ENCODE results near the gene CDC7. TPM values are rescaled to one million over a fixed set of nuclear protein-coding genes. Genes with fewer than 3 reads are reported as not detected.

CDC7 gene
- total RNA-seq, 1 donor: 6.5 TPM

GRCh38 chr1:91533361-91534024, 32.8 kb downstream of the CDC7 start:
- TF ChIP-seq, protein P1, sequence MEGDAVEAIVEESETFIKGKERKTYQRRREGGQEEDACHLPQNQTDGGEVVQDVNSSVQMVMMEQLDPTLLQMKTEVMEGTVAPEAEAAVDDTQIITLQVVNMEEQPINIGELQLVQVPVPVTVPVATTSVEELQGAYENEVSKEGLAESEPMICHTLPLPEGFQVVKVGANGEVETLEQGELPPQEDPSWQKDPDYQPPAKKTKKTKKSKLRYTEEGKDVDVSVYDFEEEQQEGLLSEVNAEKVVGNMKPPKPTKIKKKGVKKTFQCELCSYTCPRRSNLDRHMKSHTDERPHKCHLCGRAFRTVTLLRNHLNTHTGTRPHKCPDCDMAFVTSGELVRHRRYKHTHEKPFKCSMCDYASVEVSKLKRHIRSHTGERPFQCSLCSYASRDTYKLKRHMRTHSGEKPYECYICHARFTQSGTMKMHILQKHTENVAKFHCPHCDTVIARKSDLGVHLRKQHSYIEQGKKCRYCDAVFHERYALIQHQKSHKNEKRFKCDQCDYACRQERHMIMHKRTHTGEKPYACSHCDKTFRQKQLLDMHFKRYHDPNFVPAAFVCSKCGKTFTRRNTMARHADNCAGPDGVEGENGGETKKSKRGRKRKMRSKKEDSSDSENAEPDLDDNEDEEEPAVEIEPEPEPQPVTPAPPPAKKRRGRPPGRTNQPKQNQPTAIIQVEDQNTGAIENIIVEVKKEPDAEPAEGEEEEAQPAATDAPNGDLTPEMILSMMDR (IDR thresholded peaks at IDR 0.05; ENCODE audit: insufficient read depth, low read depth, low read length): no peak
- DNase-seq (ENCODE audit: low read depth): no peak
- H3K4me3 ChIP-seq (ENCODE audit: low read depth, low read length): no peak overlapping the region

GRCh38 chr1:91535441-91535840, 34.8 kb downstream of the CDC7 start:
- DNase-seq (ENCODE audit: low read depth): no peak
- TF ChIP-seq, protein P1 (IDR thresholded peaks at IDR 0.05; ENCODE audit: insufficient read depth, low read depth, low read length): no peak
- H3K4me3 ChIP-seq (ENCODE audit: low read depth, low read length): no peak overlapping the region

- peak; percentile 91 for DNase-seq (ENCODE audit: low read depth)
- TF ChIP-seq, protein P1 (IDR thresholded peaks at IDR 0.05; ENCODE audit: insufficient read depth, low read depth, low read length): no peak
- H3K4me3 ChIP-seq (ENCODE audit: low read depth, low read length): no peak overlapping the region
These were observed 36.8 kb downstream of the CDC7 start for GRCh38 chr1:91537281-91537986.

DNA sequence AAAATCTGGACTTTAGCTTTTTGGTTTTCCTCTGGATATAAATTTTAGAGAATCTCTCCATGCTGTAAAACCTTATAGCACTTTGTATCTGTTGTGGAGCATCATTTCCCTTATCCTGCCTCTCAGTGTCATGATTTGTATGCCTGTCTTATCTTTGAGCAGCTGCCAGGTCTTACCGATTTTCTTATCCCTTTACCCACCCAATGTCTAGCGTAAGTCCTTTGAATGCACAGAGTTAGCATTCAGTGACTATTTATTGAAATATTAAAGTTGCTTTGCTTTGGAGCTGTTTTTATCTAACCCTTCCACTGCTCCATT, 37.3 kb downstream of the CDC7 start:
- no peak for DNase-seq (ENCODE audit: low read depth)
- TF ChIP-seq, protein P1 (IDR thresholded peaks at IDR 0.05; ENCODE audit: insufficient read depth, low read depth, low read length): no peak

DNA sequence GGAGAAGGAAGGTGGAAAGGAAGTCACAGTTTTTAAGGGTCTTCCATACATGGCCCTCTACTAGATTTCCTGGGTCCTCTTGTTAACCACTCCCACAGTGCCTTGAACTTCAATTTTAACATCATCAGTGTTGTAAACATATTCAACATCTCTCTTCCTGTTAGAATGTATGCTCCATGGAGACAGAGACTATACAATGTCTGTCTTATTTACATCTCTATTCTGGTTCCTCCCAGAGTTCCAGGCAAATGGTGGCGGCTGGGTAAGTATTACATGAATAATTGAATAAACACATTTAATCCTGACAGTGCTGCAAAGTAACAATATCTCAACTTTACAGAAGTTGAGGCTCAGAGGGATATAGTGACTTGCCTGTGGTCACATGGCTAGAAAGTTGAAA, 40.3 kb downstream of the CDC7 start:
- no peak for DNase-seq (ENCODE audit: low read depth)
- no peak overlapping the region for H3K4me3 ChIP-seq (ENCODE audit: low read depth, low read length)
- TF ChIP-seq, protein P1 (IDR thresholded peaks at IDR 0.05; ENCODE audit: insufficient read depth, low read depth, low read length): no peak

More for the DNA sequence above, 37.3 kb downstream of the CDC7 start:
- no peak overlapping the region for H3K4me3 ChIP-seq (ENCODE audit: low read depth, low read length)

DNA sequence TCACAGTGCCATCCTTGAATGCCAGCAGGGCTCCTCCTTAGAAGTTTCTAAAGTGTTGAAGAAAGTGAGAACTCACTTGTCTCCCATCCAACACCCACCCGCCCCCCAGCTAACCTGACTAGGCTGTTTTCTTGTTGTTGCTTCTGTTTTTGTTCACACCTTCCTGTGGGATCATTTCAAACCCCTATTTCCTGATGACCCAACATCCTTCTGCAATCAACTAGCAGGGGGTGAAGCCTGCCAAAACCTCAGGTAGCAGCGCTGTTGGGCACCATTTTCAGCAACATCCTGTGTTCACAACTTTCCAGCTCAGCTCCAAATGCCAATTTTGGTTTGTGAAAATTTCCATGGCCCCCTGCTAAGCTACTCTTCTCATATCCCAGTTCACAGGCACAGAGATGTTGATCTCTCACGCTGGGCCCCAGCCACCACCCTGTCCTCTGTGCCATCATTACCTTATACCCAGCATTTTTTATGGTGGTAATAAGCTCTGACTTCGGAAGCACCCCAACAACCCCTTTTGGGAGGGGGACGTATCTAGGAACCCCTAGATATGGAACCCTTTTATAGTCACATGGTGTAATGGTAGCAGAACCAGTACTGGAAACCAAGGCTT, 41.4 kb downstream of the CDC7 start:
- no peak for DNase-seq (ENCODE audit: low read depth)
- TF ChIP-seq, protein P1 (IDR thresholded peaks at IDR 0.05; ENCODE audit: insufficient read depth, low read depth, low read length): no peak
- H3K4me3 ChIP-seq (ENCODE audit: low read depth, low read length): no peak overlapping the region

Data from fibroblast of villous mesenchyme (primary cell).